CD4-positive, alpha-beta memory T cell (primary cell): ENCODE measurements around the gene HIGD1B. TPM values are rescaled to one million over a fixed set of nuclear protein-coding genes. Genes with fewer than 3 reads are reported as not detected.

Experiments
- CTCF ChIA-PET: fragments of 350-600 bp; sonication (Branson Sonifier 250); formaldehyde crosslinking; loops from one replicate; lab custom pipeline; 2021; ENCODE audit warnings: inconsistent platforms; ENCODE audit not compliant: partially characterized antibody; lab: Charles Lee
- POLR2A ChIA-PET: fragments of 350-600 bp; sonication (Branson Sonifier 250); formaldehyde crosslinking; loops from one replicate; lab custom pipeline; 2021; ENCODE audit not compliant: partially characterized antibody; lab: Charles Lee
- DNase-seq, 5 donors: peaks; one replicate each; pipeline versions ENCODE4 v3.0.0 to v3.0.0-alpha.2; 2020 to 2022; ENCODE audit warnings: mixed read lengths in 1 of 5
- H3K27ac ChIP-seq: one replicate; pipeline ENCODE4 v1.7.0; 2013; ENCODE audit warnings: low read depth, low read length
- H3K27me3 ChIP-seq: 2 replicates; pipeline ENCODE4 v1.7.0; 2013; ENCODE audit warnings: mild to moderate bottlenecking, low read length, moderate library complexity; ENCODE audit not compliant: insufficient read depth
- H3K36me3 ChIP-seq: 2 replicates; pipeline ENCODE4 v1.7.0; 2013; ENCODE audit warnings: mild to moderate bottlenecking, low read length, moderate library complexity; ENCODE audit not compliant: insufficient read depth
- H3K4me1 ChIP-seq: 2 replicates; pipeline ENCODE4 v1.7.0; 2013; ENCODE audit warnings: mild to moderate bottlenecking, low read length, moderate library complexity; ENCODE audit not compliant: insufficient read depth
- H3K4me3 ChIP-seq, 2 donors: one replicate each; pipeline ENCODE4 v1.7.0; 2013; ENCODE audit warnings: low read length in 2 of 2, mild to moderate bottlenecking in 1 of 2
- H3K9me3 ChIP-seq, 2 donors: one replicate each; pipeline ENCODE4 v1.7.0; 2013; ENCODE audit warnings: low read length in 2 of 2, control low read depth in 1 of 2; ENCODE audit not compliant: control insufficient read depth in 1 of 2
- H3K27ac Mint-ChIP-seq, 7 donors: one replicate each; pipeline ENCODE4 v1.8.0; 2020 to 2021; ENCODE audit warnings: mixed read lengths in 7 of 7, mild to moderate bottlenecking in 6 of 7, inconsistent platforms in 3 of 7, moderate library complexity in 3 of 7
- H3K27me3 Mint-ChIP-seq, 2 donors: one replicate each; pipeline ENCODE4 v1.8.0; 2020 to 2021; ENCODE audit warnings: mixed read lengths in 2 of 2
- H3K36me3 Mint-ChIP-seq, 2 donors: one replicate each; pipeline ENCODE4 v1.8.0; 2020 to 2021; ENCODE audit warnings: mixed read lengths in 2 of 2, inconsistent platforms in 1 of 2, mild to moderate bottlenecking in 1 of 2
- H3K4me1 Mint-ChIP-seq, 4 donors: one replicate each; pipeline ENCODE4 v1.8.0; 2020 to 2021; ENCODE audit warnings: mixed read lengths in 4 of 4, mild to moderate bottlenecking in 1 of 4
- H3K4me3 Mint-ChIP-seq, 8 donors: one replicate each; pipeline ENCODE4 v1.8.0; 2020 to 2021; ENCODE audit warnings: mixed read lengths in 8 of 8, mild to moderate bottlenecking in 7 of 8, moderate library complexity in 6 of 8, inconsistent platforms in 3 of 8
- H3K9me3 Mint-ChIP-seq, 8 donors: one replicate each; pipeline ENCODE4 v1.8.0; 2020 to 2021; ENCODE audit warnings: mixed read lengths in 8 of 8, mild to moderate bottlenecking in 5 of 8, inconsistent platforms in 3 of 8, moderate library complexity in 1 of 8
- intact Hi-C: fragments of 100-400 bp; cut with micrococcal nuclease; formaldehyde crosslinking; loops from one replicate; pipeline ENCODE4 v1.15.1; 2023
- polyA plus RNA-seq, 2 donors: library from polyadenylated mRNA; unstranded; fragments of 300-500 nt; fragmentation: Illumina TruSeq; gene quantifications; one replicate each; pipeline ENCODE4 v1.2.3, GENCODE V29; 2021
- total RNA-seq, 2 experiments: library from RNA; stranded (reverse); gene quantifications; one replicate each; pipeline ENCODE4 v1.2.3, GENCODE V29; 2021

The HIGD1B gene
- total and polyA plus RNA-seq, 4 experiments from 2014 or later, result not detected

- CTCF ChIA-PET, result no interaction called here
- peaks cover 16% of the 10 kb centered on the region for H3K4me1 ChIP-seq
- peak overlapping the region in 1 of 2 donors; percentile 17 for H3K4me3 ChIP-seq
- POLR2A ChIA-PET, result no interaction called here
- H3K27ac ChIP-seq, result no peak overlapping the region
- Mint-ChIP-seq H3K27ac (peak overlapping the region in 2 of 7 donors; percentile 1 to 35), H3K4me1 (peaks cover 8 to 15% (median 10%) of the 10 kb centered on the region in 4 donors), H3K36me3 (no peaks in the 10 kb centered on the region), H3K9me3 (no peaks in the 10 kb centered on the region), H3K4me3 (peak overlapping the region; percentile 76 to 86 (median 83)), H3K27me3 (peaks cover 32 to 51% of the 10 kb centered on the region in 2 donors)
- peak in 4 of 5 donors; percentile 20 to 37 (median 24) for DNase-seq
- intact Hi-C loops, result no loop called here
- no peaks in the 10 kb centered on the region for H3K36me3 ChIP-seq
- peaks cover 49% of the 10 kb centered on the region for H3K27me3 ChIP-seq
- H3K9me3 ChIP-seq, result no peaks in the 10 kb centered on the region
Measured at GRCh38 chr17:44828919-44829522, 18.7 kb upstream of the HIGD1B start.

DNA sequence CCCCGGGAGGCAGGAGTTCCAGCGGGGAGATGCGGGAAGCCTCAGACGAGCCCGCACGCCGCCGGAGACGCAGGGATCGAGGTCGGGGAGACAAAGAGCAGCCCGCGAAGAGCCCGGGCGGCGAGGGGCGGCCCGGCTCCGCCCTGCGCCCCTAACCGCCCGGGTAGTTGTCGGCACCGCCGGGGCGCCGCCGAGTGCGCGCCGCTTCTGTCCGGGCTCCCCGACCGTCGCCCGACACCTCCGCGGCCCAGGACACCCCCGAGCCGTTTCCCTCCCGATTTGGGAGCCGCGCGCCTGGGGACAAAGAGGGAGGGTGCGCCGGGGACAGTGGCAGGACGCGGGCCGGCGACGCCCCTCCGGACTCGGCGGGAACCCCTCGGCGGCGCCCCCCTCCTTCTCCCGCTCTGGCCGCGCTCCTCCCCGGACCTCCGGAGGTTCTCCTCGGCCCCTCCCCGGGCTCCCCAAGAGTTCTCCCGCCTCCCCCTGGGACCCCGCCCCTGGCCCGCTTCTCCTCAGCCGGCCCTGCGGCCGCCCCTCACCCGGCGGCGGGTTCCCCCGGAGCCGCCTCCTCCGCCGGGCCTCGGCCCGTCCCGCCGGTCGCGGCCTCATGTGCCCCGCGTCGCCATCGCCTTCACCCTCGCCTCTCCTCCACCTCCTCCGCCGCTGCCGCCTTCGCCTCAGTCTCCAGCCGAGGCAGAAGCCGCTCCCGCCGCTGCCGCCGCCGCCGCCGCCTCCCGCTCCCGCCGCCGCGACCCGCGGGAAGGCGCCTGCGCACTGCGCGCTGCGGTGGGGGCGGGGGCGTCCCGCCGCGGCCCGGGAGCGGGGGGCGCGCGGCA lies 17.9 kb upstream of the HIGD1B start, which contains the start of gene GJC1:
TSS of gene GJC1 (minus strand) at position 765 of the 836 bp plus-strand sequence. CDS start 24,470 bp downstream, outside the sequence.
- peak in 3 of 5 donors; percentile 1 to 15 (median 9) for DNase-seq
- CTCF ChIA-PET, result interaction anchor here (0.8 kb wide), 1 partner anchor 36 kb away, joined by 3 read pairs; no protein-coding TSS in a partner anchor
- Histone ChIP-seq H3K4me1 (peaks cover 16% of the 10 kb centered on the region), H3K9me3 (no peaks in the 10 kb centered on the region), H3K27me3 (peaks cover 49% of the 10 kb centered on the region), H3K27ac (no peak within 1 kb of the TSS), H3K4me3 (peak within 1 kb of the TSS in 1 of 2 donors; percentile 17), H3K36me3 (no peaks in the 10 kb centered on the region)
- Mint-ChIP-seq H3K27ac (peak within 1 kb of the TSS in 2 of 7 donors; percentile 35 to 69), H3K4me3 (peak within 1 kb of the TSS; percentile 76 to 86 (median 84)), H3K27me3 (peaks cover 32 to 52% of the 10 kb centered on the region in 2 donors), H3K36me3 (no peaks in the 10 kb centered on the region), H3K4me1 (peaks cover 8 to 15% (median 10%) of the 10 kb centered on the region in 4 donors), H3K9me3 (no peaks in the 10 kb centered on the region)
- intact Hi-C loops, result no loop called here
- POLR2A ChIA-PET, result no interaction called here

GRCh38 chr17:44830359-44831288 lies 17.1 kb upstream of the HIGD1B start:
- H3K4me1 ChIP-seq, result peaks cover 16% of the 10 kb centered on the region
- H3K9me3 ChIP-seq, result no peaks in the 10 kb centered on the region
- no peak overlapping the region for H3K4me3 ChIP-seq
- H3K4me1 Mint-ChIP-seq, result peaks cover 8 to 15% (median 10%) of the 10 kb centered on the region in 4 donors
- H3K36me3 Mint-ChIP-seq, result no peaks in the 10 kb centered on the region
- DNase-seq, result peak in 4 of 5 donors; percentile 10 to 22 (median 14)
- peak overlapping the region in 1 of 7 donors; percentile 69 for H3K27ac Mint-ChIP-seq
- ChIA-PET CTCF (interaction anchor here (0.8 kb wide), 1 partner anchor 35 kb away, joined by 3 read pairs; no protein-coding TSS in a partner anchor), POLR2A (no interaction called here)
- no peaks in the 10 kb centered on the region for H3K36me3 ChIP-seq
- peaks cover 32 to 52% of the 10 kb centered on the region in 2 donors for H3K27me3 Mint-ChIP-seq
- intact Hi-C loops, result no loop called here
- peak overlapping the region; percentile 58 to 85 (median 70) for H3K4me3 Mint-ChIP-seq
- H3K9me3 Mint-ChIP-seq, result no peaks in the 10 kb centered on the region
- no peak overlapping the region for H3K27ac ChIP-seq
- peaks cover 49% of the 10 kb centered on the region for H3K27me3 ChIP-seq

DNA sequence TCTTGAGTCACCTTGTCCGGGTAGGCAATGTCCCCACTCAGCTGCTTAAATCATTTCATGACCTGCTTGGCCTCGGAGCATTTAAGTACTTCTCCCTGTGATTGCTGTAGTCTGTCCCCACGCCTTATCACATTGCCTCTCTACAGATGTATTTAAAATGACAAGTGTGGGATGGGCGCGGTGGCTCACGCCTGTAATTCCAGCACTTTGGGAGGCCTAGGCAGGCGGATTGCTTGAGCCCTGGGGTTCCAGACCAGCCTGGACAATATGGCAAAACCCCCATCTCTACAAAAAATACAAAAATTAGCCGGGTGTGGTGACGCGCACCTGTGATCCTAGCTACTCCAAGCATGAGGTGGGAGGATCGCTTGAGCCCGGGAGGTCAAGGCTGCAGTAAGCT lies 16.3 kb upstream of the HIGD1B start:
- Histone ChIP-seq H3K4me3 (no peak overlapping the region), H3K27me3 (peaks cover 47% of the 10 kb centered on the region), H3K4me1 (peaks cover 16% of the 10 kb centered on the region), H3K36me3 (no peaks in the 10 kb centered on the region), H3K9me3 (no peaks in the 10 kb centered on the region), H3K27ac (no peak overlapping the region)
- Mint-ChIP-seq H3K9me3 (no peaks in the 10 kb centered on the region), H3K4me1 (peaks cover 8 to 15% (median 10%) of the 10 kb centered on the region in 4 donors), H3K27ac (peak overlapping the region in 1 of 7 donors; percentile 43), H3K4me3 (peak overlapping the region in 4 of 8 donors; percentile 15 to 64 (median 45)), H3K27me3 (peaks cover 32 to 52% of the 10 kb centered on the region in 2 donors), H3K36me3 (no peaks in the 10 kb centered on the region)
- intact Hi-C loops, result no loop called here
- no peak for DNase-seq
- CTCF ChIA-PET, result no interaction called here
- POLR2A ChIA-PET, result no interaction called here

DNA sequence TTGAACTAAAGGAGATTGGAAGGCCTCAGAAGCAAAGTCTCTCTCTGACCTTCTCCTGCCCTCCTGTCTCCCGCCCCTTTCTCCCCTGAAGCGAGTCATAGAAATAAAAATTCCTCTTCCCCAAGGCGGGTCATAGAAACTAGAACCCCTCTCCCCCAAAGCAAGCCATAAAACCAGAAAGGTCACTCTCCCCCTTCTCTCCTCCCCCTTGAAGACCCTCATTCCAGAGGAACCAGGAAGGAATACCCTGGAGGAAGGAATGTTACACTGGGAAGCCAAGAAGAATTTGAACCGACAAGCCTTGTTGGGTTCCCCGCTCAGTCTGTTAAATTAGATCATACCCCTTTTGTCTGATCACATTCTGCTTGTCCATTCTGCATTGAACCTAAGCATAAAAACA lies 14.9 kb upstream of the HIGD1B start:
- Histone ChIP-seq H3K9me3 (no peaks in the 10 kb centered on the region), H3K27me3 (peaks cover 34% of the 10 kb centered on the region), H3K4me3 (no peak overlapping the region), H3K36me3 (no peaks in the 10 kb centered on the region), H3K4me1 (peaks cover 16% of the 10 kb centered on the region), H3K27ac (no peak overlapping the region)
- ChIA-PET CTCF (no interaction called here), POLR2A (no interaction called here)
- Mint-ChIP-seq H3K4me3 (no peak overlapping the region), H3K9me3 (no peaks in the 10 kb centered on the region), H3K4me1 (peaks cover 8 to 15% (median 10%) of the 10 kb centered on the region in 4 donors), H3K36me3 (no peaks in the 10 kb centered on the region), H3K27ac (no peak overlapping the region), H3K27me3 (peaks cover 22 to 39% of the 10 kb centered on the region in 2 donors)
- no peak for DNase-seq
- intact Hi-C loops, result no loop called here

- no peaks in the 10 kb centered on the region for H3K36me3 Mint-ChIP-seq
- CTCF ChIA-PET, result no interaction called here
- H3K9me3 Mint-ChIP-seq, result no peaks in the 10 kb centered on the region
- Histone ChIP-seq H3K27me3 (peaks cover 5% of the 10 kb centered on the region), H3K9me3 (no peaks in the 10 kb centered on the region), H3K4me1 (no peaks in the 10 kb centered on the region), H3K36me3 (no peaks in the 10 kb centered on the region), H3K4me3 (no peak overlapping the region), H3K27ac (no peak overlapping the region)
- H3K4me1 Mint-ChIP-seq, result no peaks in the 10 kb centered on the region
- intact Hi-C loops, result no loop called here
- H3K27me3 Mint-ChIP-seq, result peaks cover 12 to 15% of the 10 kb centered on the region in 2 donors
- H3K27ac Mint-ChIP-seq, result no peak overlapping the region
- H3K4me3 Mint-ChIP-seq, result no peak overlapping the region
- POLR2A ChIA-PET, result no interaction called here
- DNase-seq, result no peak
Measured at GRCh38 chr17:44837196-44837595, 10.5 kb upstream of the HIGD1B start.
